ENCODE data around the gene CLDN2.

The CLDN2 gene

DNA sequence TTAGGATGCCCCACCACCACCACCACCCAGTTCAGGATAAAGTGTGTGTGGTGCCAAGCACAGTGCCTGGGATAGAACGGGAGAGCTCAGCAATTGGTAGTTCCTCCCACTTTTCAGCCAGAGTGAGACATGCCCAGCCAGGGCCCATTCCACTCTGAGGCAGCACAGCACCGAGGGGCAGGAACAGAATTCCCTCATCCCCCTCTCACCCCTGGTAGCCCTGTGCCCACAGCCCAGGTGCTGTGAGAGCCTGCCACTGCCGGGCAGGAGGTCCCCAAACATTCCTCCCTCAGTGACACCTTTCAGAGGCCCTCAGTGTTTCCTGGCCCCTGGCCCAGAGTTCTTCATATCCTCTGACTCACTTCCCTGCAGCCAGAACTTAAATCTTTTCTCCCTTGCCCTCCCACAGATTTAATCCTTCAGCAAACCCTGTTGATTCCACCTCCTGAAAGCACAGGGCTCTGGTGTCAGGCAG is 25.2 kb upstream of the CLDN2 start:
- H3K9ac ChIP-seq (ENCODE audit: low read length) = no peak overlapping the region
- no peak overlapping the region for H2AFZ ChIP-seq (ENCODE audit: low read depth, low read length, severe bottlenecking)
- no peaks in the 10 kb centered on the region for H3F3A ChIP-seq (ENCODE audit: insufficient read depth)
- H3K79me2 ChIP-seq (ENCODE audit: insufficient read depth, low read length) = no peaks in the 10 kb centered on the region
- no peaks in the 10 kb centered on the region for H3K9me3 ChIP-seq (ENCODE audit: insufficient read depth, low read length)
- H3K9me2 ChIP-seq (replicated peaks; ENCODE audit: insufficient read depth, low read length) = no peaks in the 10 kb centered on the region
- no peak overlapping the region for H3K4me2 ChIP-seq (ENCODE audit: low read depth, low read length, poor library complexity, severe bottlenecking)
- no peak overlapping the region for H3K27ac ChIP-seq (ENCODE audit: low read depth, low read length)
- TF ChIP-seq EZH2phosphoT487 (conservative IDR thresholded peaks at IDR 0.05; ENCODE audit: low read length) = no peak
- TF ChIP-seq, protein P1, sequence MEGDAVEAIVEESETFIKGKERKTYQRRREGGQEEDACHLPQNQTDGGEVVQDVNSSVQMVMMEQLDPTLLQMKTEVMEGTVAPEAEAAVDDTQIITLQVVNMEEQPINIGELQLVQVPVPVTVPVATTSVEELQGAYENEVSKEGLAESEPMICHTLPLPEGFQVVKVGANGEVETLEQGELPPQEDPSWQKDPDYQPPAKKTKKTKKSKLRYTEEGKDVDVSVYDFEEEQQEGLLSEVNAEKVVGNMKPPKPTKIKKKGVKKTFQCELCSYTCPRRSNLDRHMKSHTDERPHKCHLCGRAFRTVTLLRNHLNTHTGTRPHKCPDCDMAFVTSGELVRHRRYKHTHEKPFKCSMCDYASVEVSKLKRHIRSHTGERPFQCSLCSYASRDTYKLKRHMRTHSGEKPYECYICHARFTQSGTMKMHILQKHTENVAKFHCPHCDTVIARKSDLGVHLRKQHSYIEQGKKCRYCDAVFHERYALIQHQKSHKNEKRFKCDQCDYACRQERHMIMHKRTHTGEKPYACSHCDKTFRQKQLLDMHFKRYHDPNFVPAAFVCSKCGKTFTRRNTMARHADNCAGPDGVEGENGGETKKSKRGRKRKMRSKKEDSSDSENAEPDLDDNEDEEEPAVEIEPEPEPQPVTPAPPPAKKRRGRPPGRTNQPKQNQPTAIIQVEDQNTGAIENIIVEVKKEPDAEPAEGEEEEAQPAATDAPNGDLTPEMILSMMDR (IDR thresholded peaks at IDR 0.05; ENCODE audit: insufficient read depth, low read length, poor library complexity, severe bottlenecking) = no peak
- H3K4me3 ChIP-seq (ENCODE audit: insufficient read depth, low read length, poor library complexity, severe bottlenecking) = no peak overlapping the region
- no peaks in the 10 kb centered on the region for H4K20me1 ChIP-seq (ENCODE audit: low read depth, low read length)
- H3K36me3 ChIP-seq (ENCODE audit: low read length) = no peaks in the 10 kb centered on the region
- H3K27me3 ChIP-seq (ENCODE audit: low read length) = no peaks in the 10 kb centered on the region

DNA sequence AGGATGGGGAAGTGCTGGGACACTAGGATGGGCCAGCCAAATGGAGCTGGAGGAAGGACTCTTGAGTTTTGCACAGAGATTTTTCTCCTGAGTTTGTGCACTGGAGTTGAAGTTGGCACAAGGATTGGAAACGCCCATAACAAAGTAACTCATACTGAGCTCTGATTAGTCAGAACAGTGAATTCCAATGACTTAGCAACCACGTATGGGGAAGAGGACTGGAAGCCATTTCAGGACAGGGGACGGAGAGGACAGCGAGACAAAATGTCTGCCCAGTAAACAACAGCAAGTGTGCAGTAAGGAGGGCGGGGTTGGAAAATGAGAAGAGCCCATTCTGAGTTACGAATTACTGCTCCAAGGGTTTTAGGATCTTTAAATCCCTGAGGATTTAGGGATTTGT is 22.9 kb upstream of the CLDN2 start:
- no peaks in the 10 kb centered on the region for H3F3A ChIP-seq (ENCODE audit: insufficient read depth)

DNA sequence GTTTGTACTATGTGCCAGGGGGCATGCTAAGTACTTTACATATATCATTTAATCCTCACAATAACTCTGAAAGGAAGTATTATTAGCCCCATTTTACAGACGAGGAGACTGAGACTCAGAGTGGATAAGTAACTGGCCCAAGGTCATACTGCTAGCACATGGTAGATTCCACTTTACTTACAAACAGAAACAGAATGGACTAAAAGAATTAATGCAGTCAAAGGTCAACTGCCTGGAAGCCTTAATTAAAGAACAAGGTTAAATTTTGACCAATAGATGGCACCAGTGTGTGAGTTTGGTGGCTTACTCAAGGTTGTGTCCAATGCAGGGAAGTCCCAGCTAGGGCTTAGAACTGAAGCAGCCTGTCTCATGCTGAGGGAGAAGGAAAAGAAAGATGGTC is 21.7 kb upstream of the CLDN2 start:
- Histone ChIP-seq H3K9ac (ENCODE audit: low read length) (no peak overlapping the region), H3K27me3 (ENCODE audit: low read length) (no peaks in the 10 kb centered on the region), H3K27ac (ENCODE audit: low read depth, low read length) (no peak overlapping the region), H3K79me2 (ENCODE audit: insufficient read depth, low read length) (no peaks in the 10 kb centered on the region), H3K4me3 (ENCODE audit: insufficient read depth, low read length, poor library complexity, severe bottlenecking) (no peak overlapping the region), H3K9me2 (replicated peaks; ENCODE audit: insufficient read depth, low read length) (no peaks in the 10 kb centered on the region), H3K36me3 (ENCODE audit: low read length) (no peaks in the 10 kb centered on the region), H3K9me3 (ENCODE audit: insufficient read depth, low read length) (no peaks in the 10 kb centered on the region), H3K4me2 (ENCODE audit: low read depth, low read length, poor library complexity, severe bottlenecking) (no peak overlapping the region), H4K20me1 (ENCODE audit: low read depth, low read length) (no peaks in the 10 kb centered on the region), H3F3A (ENCODE audit: insufficient read depth) (no peaks in the 10 kb centered on the region), H2AFZ (ENCODE audit: low read depth, low read length, severe bottlenecking) (no peak overlapping the region)
- no peak for TF ChIP-seq EZH2phosphoT487 (conservative IDR thresholded peaks at IDR 0.05; ENCODE audit: low read length)
- TF ChIP-seq, protein P1 (IDR thresholded peaks at IDR 0.05; ENCODE audit: insufficient read depth, low read length, poor library complexity, severe bottlenecking) = peak; percentile 9

More for the DNA sequence above, 22.9 kb upstream of the CLDN2 start:
- Histone ChIP-seq H4K20me1 (ENCODE audit: low read depth, low read length) (no peaks in the 10 kb centered on the region), H3K79me2 (ENCODE audit: insufficient read depth, low read length) (no peaks in the 10 kb centered on the region), H3K9me3 (ENCODE audit: insufficient read depth, low read length) (no peaks in the 10 kb centered on the region), H3K27me3 (ENCODE audit: low read length) (no peaks in the 10 kb centered on the region), H3K4me3 (ENCODE audit: insufficient read depth, low read length, poor library complexity, severe bottlenecking) (no peak overlapping the region), H3K9me2 (replicated peaks; ENCODE audit: insufficient read depth, low read length) (no peaks in the 10 kb centered on the region), H3K9ac (ENCODE audit: low read length) (no peak overlapping the region), H3K27ac (ENCODE audit: low read depth, low read length) (no peak overlapping the region), H2AFZ (ENCODE audit: low read depth, low read length, severe bottlenecking) (no peak overlapping the region), H3K36me3 (ENCODE audit: low read length) (no peaks in the 10 kb centered on the region), H3K4me2 (ENCODE audit: low read depth, low read length, poor library complexity, severe bottlenecking) (no peak overlapping the region)
- TF ChIP-seq, protein P1 (IDR thresholded peaks at IDR 0.05; ENCODE audit: insufficient read depth, low read length, poor library complexity, severe bottlenecking) = no peak
- no peak for TF ChIP-seq EZH2phosphoT487 (conservative IDR thresholded peaks at IDR 0.05; ENCODE audit: low read length)
